Neural cell (in vitro differentiated cells): Measurements from ENCODE around the gene SLC41A3. TPM values are rescaled to one million over a fixed set of nuclear protein-coding genes. Genes with fewer than 3 reads are reported as not detected.

Experiments
- H2AFZ ChIP-seq: fragments of 200-600, 300-800 bp; sonication (generic), shearing (Covaris generic); 2 replicates; pipeline ENCODE4 v1.6.0; 2014; ENCODE audit warnings: low read depth, mild to moderate bottlenecking, antibody characterized with exemption, low read length, moderate library complexity
- H3F3A ChIP-seq: fragments of 200-600 bp; shearing (Covaris generic); 2 replicates; pipeline ENCODE4 v1.6.1; 2016; ENCODE audit warnings: mild to moderate bottlenecking, moderate library complexity, mixed read lengths, antibody characterized with exemption, low read length; ENCODE audit not compliant: insufficient read depth, poor library complexity, severe bottlenecking
- H3K27ac ChIP-seq: fragments of 200-600, 300-800 bp; sonication (generic), shearing (Covaris generic); 2 replicates; pipeline ENCODE4 v1.5.1; 2014; ENCODE audit warnings: mild to moderate bottlenecking, low read length, moderate library complexity
- H3K27me3 ChIP-seq: fragments of 300-800, 200-600 bp; sonication (generic), shearing (Covaris generic); 2 replicates; pipeline ENCODE4 v1.6.0; 2014; ENCODE audit warnings: mild to moderate bottlenecking, low read depth, low read length, moderate library complexity; ENCODE audit not compliant: insufficient read depth
- H3K36me3 ChIP-seq: fragments of 300-800, 200-600 bp; sonication (generic), shearing (Covaris generic); 2 replicates; pipeline ENCODE4 v1.5.1; 2014; ENCODE audit warnings: mild to moderate bottlenecking, antibody characterized with exemption, low read length, moderate library complexity; ENCODE audit not compliant: insufficient read depth
- H3K4me2 ChIP-seq: fragments of 300-800, 200-600 bp; sonication (generic), shearing (Covaris generic); 2 replicates; pipeline ENCODE4 v1.6.0; 2014; ENCODE audit warnings: mild to moderate bottlenecking, low read length
- H3K4me3 ChIP-seq: fragments of 300-800, 200-600 bp; sonication (generic), shearing (Covaris generic); 2 replicates; pipeline ENCODE4 v1.5.1; 2014; ENCODE audit warnings: mild to moderate bottlenecking, low read length, moderate library complexity
- H3K79me2 ChIP-seq: fragments of 200-600 bp; shearing (Covaris generic); replicated peaks from 2 replicates; pipeline ENCODE4 v1.6.0; 2014; ENCODE audit warnings: mild to moderate bottlenecking, low read length, moderate library complexity; ENCODE audit not compliant: insufficient read depth
- H3K9ac ChIP-seq: fragments of 300-800, 200-600 bp; sonication (generic), shearing (Covaris generic); 2 replicates; pipeline ENCODE4 v1.6.1; 2016; ENCODE audit warnings: mild to moderate bottlenecking, low read length, mixed read lengths
- H3K9me2 ChIP-seq: fragments of 200-600 bp; shearing (Covaris generic); 2 replicates; pipeline ENCODE4 v1.6.1; 2016; ENCODE audit warnings: mild to moderate bottlenecking, low read length, mixed read lengths; ENCODE audit not compliant: insufficient read depth
- H3K9me3 ChIP-seq: fragments of 200-600, 300-800 bp; sonication (generic), shearing (Covaris generic); 2 replicates; pipeline ENCODE4 v1.6.1; 2016; ENCODE audit warnings: mild to moderate bottlenecking, mixed run types, low read length, moderate library complexity, mixed read lengths
- H4K20me1 ChIP-seq: fragments of 200-600 bp; shearing (Covaris generic); 2 replicates; pipeline ENCODE4 v1.6.1; 2016; ENCODE audit warnings: mild to moderate bottlenecking, mixed run types; ENCODE audit not compliant: insufficient read depth
- CTCF ChIP-seq: fragments of 450-650 bp; IDR thresholded peaks from 2 replicates; pipeline ENCODE4 v1.5.1; 2014; ENCODE audit warnings: antibody characterized with exemption, mild to moderate bottlenecking, moderate library complexity; ENCODE audit not compliant: poor library complexity, severe bottlenecking
- EP300 ChIP-seq: fragments of 450-650 bp; conservative IDR thresholded peaks from 2 replicates; pipeline ENCODE4 v1.6.1; 2014; ENCODE audit warnings: antibody characterized with exemption, mild to moderate bottlenecking, moderate library complexity; ENCODE audit not compliant: poor library complexity, severe bottlenecking
- EZH2 ChIP-seq: fragments of 200-600, 300-800 bp; shearing (Covaris generic), sonication (generic); IDR thresholded peaks from 2 replicates; pipeline ENCODE4 v1.6.1; 2014; ENCODE audit warnings: antibody characterized with exemption, low read length, borderline replicate concordance, mild to moderate bottlenecking; ENCODE audit not compliant: insufficient read depth, poor library complexity, severe bottlenecking
- MXI1 ChIP-seq: fragments of 450-650 bp; conservative IDR thresholded peaks from 2 replicates; pipeline ENCODE4 v1.6.1; 2014; ENCODE audit warnings: antibody characterized with exemption, mild to moderate bottlenecking; ENCODE audit not compliant: poor library complexity, severe bottlenecking
- POLR2AphosphoS5 ChIP-seq: IDR thresholded peaks from 2 replicates; pipeline ENCODE4 v1.6.1; 2012
- RAD21 ChIP-seq: fragments of 450-650 bp; conservative IDR thresholded peaks from 2 replicates; pipeline ENCODE4 v1.6.1; 2014; ENCODE audit warnings: antibody characterized with exemption, mild to moderate bottlenecking, moderate library complexity
- REST ChIP-seq: IDR thresholded peaks from 2 replicates; pipeline ENCODE4 v1.6.1; 2012; ENCODE audit warnings: borderline replicate concordance
- SMC3 ChIP-seq: fragments of 450-650 bp; conservative IDR thresholded peaks from 2 replicates; pipeline ENCODE4 v1.6.1; 2014; ENCODE audit warnings: antibody characterized with exemption, mild to moderate bottlenecking, moderate library complexity; ENCODE audit not compliant: poor library complexity
- TAF1 ChIP-seq: IDR thresholded peaks from 2 replicates; pipeline ENCODE4 v1.6.1; 2012; ENCODE audit warnings: low read depth
- polyA plus RNA-seq: library from polyadenylated mRNA; depleted of rRNA; stranded (reverse); fragments of >200 nt; gene quantifications from 2 replicates; pipeline ENCODE4 v1.2.3, GENCODE V29; 2014

Gene SLC41A3
- polyA plus RNA-seq, 1 donor from 2014 or later = 80.0 TPM

- Histone ChIP-seq H3F3A (no peaks in the 10 kb centered on the region), H3K9me3 (no peaks in the 10 kb centered on the region), H4K20me1 (no peaks in the 10 kb centered on the region), H3K9ac (no peak overlapping the region), H3K4me2 (no peak overlapping the region), H3K36me3 (no peaks in the 10 kb centered on the region), H2AFZ (no peak overlapping the region), H3K9me2 (no peaks in the 10 kb centered on the region), H3K79me2 (no peaks in the 10 kb centered on the region), H3K27me3 (no peaks in the 10 kb centered on the region), H3K4me3 (no peak overlapping the region), H3K27ac (no peak overlapping the region)
- TF ChIP-seq POLR2AphosphoS5 (no peak), EZH2 (no peak), EP300 (no peak), TAF1 (no peak), RAD21 (no peak), MXI1 (no peak), REST (no peak), SMC3 (no peak), CTCF (no peak)
Observed at GRCh38 chr3:126102530-126102951, 18.6 kb upstream of the SLC41A3 start.

GRCh38 chr3:126102011-126102410 lies 18.1 kb upstream of the SLC41A3 start:
- no peaks in the 10 kb centered on the region for H3K79me2 ChIP-seq
- H3K9ac ChIP-seq = no peak overlapping the region
- no peaks in the 10 kb centered on the region for H3K9me3 ChIP-seq
- no peak overlapping the region for H3K4me2 ChIP-seq
- no peak overlapping the region for H2AFZ ChIP-seq
- no peaks in the 10 kb centered on the region for H3K27me3 ChIP-seq
- H4K20me1 ChIP-seq = no peaks in the 10 kb centered on the region
- H3K36me3 ChIP-seq = no peaks in the 10 kb centered on the region
- TF ChIP-seq CTCF (no peak), REST (no peak), EP300 (no peak), TAF1 (no peak), MXI1 (no peak), EZH2 (no peak), POLR2AphosphoS5 (no peak), SMC3 (no peak), RAD21 (no peak)
- no peaks in the 10 kb centered on the region for H3K9me2 ChIP-seq
- H3K4me3 ChIP-seq = no peak overlapping the region
- H3F3A ChIP-seq = no peaks in the 10 kb centered on the region
- H3K27ac ChIP-seq = no peak overlapping the region
